GM10847 (cell line): Measurements from ENCODE around the gene ST8SIA5.

ENCODE experiments used
- POLR2A ChIP-seq: IDR thresholded peaks from 2 replicates; pipeline ENCODE4 v1.6.1; 2011; ENCODE audit not compliant: insufficient read length; ENCODE audit errors: extremely low read depth

The ST8SIA5 gene

DNA sequence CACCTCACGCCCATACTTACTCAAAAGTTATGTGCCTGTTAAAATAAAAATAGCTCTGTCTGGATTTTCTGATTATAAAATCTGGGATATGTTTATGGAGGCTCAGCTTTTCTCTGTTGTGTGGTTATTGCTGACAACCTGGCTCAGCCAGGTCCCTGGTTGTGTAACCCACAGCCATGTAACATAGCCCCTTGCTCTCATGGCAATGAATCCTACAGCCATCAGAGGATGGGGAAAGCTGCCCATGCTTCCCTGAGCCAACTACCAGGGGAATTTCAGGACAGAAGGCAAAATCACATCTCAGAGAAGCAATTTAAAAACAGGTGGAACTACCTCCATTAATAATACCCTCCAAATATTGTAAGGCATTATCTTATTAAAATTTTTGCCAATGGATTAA is 29.7 kb downstream of the ST8SIA5 start:
- TF ChIP-seq POLR2A, result no peak

DNA sequence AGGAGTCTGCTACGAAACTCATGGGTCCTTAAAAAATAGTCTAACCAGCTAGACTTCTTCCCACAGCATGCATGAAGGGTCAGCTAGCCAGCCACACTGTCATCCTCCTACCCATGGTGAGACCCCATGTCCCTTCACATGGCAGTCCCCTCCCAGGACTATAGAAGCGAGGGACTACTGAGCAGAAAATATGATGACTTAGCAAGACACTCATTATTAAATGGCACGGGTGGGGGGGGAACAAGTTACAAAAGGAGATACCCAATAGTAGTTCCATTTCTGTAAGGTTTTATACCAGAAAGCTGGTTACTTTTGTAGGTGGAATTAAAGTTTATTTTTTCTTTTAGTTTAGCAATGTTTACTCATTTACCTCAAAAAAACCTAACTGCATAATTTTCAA is 31.5 kb downstream of the ST8SIA5 start:
- no peak for TF ChIP-seq POLR2A

DNA sequence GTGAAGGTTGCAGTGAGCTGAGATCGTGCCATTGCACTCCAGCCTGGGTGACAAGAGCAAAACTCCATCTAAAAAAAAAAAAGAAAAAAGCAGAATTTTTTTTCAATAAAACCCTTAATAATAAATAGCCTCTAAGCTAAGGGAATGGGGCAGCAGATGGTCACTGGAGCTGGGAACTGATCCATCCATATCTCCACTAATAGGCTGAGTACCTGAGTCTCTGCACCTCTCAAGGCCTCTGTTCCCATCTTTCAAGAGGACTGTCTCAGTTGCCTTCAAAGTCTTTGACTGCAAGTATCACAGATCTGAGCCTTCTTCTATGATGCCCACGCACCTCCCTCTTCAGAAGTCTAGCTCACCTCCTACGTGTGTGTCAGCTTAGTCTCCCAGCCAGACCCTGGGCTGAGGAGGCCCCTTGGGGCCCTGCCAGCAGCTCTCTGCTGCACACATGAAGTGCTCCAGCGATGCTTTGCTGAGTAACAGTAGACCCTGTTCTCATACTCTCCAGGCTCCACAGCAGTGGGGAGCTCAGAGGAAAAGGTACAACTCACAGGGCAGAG is 32.9 kb downstream of the ST8SIA5 start:
- no peak for TF ChIP-seq POLR2A

DNA sequence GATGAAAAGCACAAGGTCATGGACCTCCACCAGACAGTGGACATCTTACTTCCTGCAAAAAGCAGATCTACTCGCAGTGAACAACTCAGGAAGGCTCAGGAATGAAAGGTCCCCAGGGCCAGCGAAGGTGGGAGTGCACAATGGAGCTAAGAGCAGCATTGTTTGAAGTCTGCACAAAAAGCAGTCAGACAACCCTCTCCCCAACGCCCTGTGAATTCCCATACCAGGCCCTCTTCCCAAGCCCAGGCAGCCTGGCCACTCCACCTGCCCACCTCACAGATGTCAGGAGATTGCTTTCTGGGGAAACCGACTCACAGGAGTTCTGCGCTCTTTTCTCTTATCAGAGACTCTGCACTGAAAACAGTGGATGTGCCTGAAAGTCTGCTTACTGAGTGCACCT is 34.8 kb downstream of the ST8SIA5 start:
- no peak for TF ChIP-seq POLR2A

DNA sequence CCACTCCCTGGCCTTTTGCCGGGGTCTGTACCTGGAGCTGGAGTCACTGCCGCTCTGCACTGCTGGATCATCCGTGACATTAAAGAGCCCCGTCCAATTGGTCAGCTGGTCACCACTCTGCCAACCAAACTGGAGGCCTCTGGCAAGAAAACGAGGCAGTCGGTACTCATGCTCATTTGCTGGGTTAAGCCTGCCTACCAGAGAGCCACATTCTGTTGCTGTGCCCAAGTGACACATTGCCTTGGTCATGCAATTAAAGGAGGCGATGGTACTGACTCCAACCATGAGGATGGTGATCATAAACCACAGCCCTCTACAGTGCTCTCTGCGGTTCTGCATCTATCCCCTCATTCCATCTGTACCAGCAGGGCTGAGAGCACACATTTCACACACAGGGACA is 35.5 kb downstream of the ST8SIA5 start:
- no peak for TF ChIP-seq POLR2A

DNA sequence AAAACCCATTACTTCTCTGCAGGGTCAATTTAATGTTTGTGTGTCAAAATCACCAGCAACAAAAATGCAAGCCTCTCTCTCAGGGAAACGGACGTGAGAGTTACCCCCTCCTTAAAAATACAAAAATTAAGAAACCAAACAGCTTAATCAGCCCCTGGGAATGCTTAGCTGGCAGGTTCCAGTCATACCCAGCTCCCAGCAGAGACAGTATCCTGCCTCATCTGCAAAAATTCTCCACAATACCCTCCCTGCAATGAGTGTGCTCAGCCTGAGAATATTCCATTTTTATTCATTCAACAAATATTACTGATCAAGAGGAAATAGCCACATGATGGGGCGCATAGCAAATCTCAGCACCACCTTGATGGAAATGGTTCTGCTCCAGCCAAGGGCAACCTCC is 36.3 kb downstream of the ST8SIA5 start:
- no peak for TF ChIP-seq POLR2A

DNA sequence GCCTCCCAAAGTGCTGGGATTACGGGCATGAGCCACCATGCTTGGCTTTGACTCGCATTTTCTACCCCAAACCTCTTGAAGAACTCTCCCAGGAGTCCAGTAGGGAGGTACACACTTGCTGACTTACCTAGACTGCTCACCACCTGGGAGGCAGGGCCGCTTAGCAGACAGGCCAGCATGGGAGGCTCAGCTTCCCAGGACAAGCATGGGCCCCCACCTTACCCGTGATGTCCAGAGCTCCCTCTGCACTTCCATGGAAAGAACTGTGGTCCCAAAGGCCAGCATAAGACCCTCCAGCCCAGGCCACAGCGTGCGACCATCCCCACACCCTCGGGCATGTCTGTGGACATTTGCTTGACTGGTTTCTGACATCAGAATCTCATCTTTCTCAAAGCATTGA is 36.8 kb downstream of the ST8SIA5 start:
- TF ChIP-seq POLR2A, result no peak

DNA sequence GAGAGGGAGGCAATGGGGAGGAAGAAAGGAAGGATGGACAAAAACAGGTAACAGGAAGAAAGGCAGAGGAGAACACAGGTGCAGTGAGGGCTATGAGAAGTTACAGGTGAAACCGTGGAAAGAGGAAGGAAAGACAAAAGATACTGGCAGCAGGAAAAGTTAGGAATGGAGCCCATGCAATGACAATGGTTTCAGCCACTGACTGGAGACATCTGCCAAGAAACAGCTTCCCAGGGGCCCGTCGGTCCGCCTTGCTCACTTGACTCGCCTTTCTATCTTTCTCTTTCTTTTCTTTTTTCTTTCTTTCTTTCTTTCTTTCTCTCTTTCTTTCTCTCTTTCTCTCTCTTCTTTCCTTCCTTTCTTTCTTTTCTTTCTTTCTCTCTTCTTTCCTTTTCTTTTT is 37.5 kb downstream of the ST8SIA5 start:
- TF ChIP-seq POLR2A, result no peak

DNA sequence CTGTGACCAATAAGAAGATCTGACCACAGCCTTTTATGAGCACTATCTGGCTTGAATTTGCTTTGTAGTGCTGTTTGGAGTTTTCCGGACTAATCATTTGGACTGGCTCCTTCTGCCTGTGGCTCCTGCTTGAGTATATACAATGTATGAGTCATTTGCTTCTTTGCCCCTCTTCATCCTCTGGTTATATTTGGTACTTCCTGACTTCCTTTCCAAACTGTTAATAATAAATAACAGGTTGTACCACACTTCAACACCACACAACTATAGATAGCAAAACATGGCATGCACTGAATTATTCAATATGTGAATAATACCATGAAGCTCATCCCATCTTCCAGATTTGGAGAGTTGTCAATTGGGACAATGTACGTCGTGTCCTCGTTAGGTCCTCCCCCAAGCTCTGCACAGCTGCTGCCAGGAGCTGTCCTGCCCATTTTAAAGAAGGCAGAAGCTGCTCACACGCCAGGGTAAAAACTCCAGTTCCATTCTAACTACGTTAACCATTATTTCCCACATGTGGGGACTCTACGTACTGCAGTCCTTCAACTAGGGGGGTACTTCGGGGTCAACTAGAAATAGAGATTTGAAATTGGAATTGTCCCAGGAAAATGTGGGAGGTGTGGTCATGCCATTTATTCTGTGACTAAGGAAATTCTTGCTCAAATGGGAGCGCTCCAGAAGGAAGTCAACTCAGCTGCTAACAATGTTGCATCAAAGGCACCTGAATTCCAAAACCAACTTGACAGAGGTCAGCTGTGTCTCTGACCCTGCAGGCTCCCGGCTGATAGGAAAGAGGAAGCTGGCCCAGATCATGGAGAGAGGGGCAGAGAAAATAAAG is 38.1 kb downstream of the ST8SIA5 start:
- no peak for TF ChIP-seq POLR2A

DNA sequence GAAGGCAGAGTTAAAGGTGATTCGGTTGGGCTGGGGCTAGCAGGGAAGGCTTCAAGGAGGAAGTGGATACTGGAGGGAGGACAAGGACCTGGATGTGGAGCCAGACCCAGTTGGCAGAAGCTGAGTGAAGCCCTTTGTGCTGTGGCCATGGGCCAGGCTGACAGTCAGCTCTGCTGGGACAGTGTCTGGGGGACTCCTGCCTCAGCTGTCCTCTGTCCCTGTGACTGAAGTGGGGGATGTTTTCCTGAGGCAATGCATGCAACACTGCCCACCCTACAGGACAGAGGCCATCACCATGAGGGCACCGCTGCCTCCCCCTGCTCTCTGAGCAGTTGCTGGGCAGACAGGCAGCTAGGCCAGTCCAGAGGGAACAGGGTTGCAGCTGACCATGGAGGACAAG is 40.0 kb downstream of the ST8SIA5 start:
- no peak for TF ChIP-seq POLR2A

DNA sequence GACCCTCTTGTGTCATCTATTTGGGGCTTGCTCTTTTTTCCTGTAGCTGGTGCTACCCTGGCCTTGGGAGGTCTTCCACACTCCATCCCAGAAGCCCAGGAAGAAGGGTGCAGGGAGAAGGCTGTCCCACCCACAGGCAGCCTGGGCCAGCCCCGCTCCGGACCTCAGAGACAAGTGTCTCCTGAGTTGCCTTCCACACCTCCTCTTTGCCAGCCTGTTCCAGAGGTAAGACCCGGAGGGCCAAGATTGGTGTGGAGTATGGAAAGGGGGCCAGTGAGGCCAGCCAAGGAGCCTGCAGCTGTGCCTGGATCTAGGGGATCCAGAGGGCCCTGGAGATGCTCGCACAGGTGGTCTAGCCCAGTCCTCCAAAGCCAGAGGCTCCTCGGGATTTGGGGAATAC is 40.5 kb downstream of the ST8SIA5 start:
- no peak for TF ChIP-seq POLR2A

DNA sequence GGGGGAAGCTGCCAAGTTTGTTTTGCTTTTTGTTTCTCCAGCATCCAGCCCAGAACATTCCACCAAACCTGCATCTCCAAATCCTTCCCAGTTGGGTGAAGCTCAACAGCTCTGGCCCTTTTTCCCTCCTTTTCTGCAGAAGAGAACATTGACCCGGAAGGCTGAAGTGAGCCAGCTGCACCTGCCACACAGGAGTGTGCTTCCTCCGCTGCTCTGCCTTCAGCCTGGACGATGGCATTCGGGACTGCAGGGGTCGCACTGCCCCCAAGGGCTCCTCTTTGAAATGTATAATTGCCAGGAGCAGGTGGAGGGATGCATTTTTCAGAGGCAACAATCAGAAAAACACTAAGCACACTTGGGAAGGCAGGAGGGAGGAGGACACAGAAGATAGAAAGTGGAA is 41.8 kb downstream of the ST8SIA5 start:
- TF ChIP-seq POLR2A, result no peak

DNA sequence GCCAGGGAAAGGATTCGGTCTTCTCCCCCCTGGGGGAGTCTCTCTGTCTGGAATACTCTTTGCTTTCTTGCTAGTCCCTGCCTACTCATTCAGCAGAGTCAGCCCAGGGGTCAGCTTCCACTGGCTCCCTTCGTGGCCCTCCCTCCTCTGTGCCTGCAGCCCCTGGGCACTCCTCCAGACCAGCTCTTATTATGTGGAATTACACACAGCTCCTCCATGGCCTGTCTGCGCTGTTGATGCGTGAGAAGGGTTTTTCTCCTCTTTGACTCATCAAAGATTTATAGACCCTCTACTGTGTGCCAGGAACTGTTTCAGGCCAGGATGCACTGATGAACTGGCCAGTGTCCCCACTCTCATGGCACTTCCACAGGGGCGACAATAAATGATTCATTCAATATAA is 44.4 kb downstream of the ST8SIA5 start:
- TF ChIP-seq POLR2A, result no peak

DNA sequence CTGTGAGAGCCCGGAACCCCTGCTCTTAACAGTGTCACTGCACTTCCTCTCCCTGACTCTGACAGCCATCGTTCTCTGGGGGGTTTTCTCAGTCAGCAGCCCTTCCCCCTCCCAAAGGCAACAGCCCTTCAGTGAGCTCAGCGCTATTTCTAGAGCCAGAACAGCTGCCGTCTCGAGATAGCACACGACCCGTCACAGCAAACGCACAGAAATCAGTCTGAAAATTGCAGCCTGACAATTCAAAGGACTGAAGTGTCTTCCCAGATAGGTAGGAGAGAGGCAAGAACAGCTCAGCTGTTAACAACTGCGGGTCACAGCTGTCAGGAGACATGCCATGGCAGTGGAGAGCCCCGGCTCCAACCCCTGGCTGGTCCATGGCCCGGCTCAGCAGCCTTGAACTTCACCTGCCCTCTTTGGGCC is 45.4 kb downstream of the ST8SIA5 start:
- no peak for TF ChIP-seq POLR2A

DNA sequence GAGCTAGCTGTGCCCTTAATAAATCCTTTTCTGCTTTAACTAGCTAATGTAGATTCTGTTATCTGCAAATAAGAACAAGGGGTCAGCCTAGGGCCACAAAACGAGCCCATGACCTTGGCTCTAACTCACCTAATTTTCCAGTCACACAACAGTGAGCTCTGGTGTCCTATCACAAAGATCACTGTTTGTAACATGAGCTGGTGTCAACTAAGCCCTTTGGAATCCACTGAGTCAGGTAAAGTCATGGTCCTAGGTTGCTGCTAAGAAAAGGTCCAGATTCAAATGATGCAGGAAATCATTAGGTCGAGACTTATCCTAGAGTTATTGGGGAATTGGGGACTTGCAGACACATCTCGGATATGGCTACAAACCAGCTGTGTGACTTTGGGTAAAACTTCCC is 49.9 kb downstream of the ST8SIA5 start:
- no peak for TF ChIP-seq POLR2A

DNA sequence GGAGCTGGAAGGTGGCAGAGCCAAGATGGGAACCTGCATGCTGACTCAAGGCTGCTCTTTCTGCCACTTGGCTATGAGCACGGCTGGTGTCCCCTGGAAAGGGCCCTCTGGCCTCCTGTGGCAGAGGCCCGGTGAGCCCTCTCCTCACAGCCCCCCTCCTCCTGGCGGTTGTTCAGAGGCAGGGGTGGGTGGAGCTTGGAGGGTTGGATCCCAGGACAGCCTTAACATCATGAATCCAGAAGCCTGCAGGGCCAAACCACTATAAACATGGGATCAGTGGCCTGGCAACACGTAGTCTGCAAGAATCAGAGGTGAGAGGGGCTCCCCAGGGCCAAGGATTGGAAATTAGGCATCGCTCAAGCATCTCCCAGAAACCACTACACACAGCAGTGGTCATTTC is 51.3 kb downstream of the ST8SIA5 start:
- TF ChIP-seq POLR2A, result no peak

DNA sequence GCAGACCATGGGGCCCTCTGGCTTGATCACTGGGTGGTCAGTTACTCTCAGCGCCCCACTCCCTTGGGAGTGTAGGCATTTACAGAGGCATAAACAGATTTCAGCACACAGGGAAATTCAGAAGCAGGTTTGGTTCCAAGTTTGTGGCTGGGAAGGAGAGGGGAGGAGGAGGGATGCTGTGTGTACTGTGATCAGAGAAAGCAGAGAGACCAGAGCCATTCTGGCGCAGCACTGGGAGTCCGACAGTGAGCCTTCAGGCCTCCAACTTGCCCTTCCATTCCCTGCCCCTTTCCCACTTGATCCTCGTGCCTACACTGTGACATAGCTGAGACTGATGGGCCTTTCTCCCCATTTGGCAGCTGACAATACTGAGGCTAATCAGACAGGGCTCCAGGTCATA is 52.0 kb downstream of the ST8SIA5 start:
- TF ChIP-seq POLR2A, result no peak
